Measurements from ENCODE around the gene GPR32. TPM values are rescaled to one million over a fixed set of nuclear protein-coding genes. Genes with fewer than 3 reads are reported as not detected.
"Not testable (repeated sequence)": the region's sequence is repeated elsewhere in the genome, so short reads cannot be mapped to it uniquely, and the experiment has no call there.

The GPR32 gene
- polyA plus RNA-seq, 12 donors: 0.13 TPM; not detected in 11

- DNase-seq: no peak
Measured at GRCh38 chr19:50780753-50781435, 10.6 kb downstream of the GPR32 start.

GRCh38 chr19:50783848-50784152 lies 13.5 kb downstream of the GPR32 start:
- DNase-seq: not testable (repeated sequence)

- no peak for DNase-seq
Measured at GRCh38 chr19:50784710-50785109, 14.4 kb downstream of the GPR32 start.

GRCh38 chr19:50785329-50785728 lies 15.1 kb downstream of the GPR32 start:
- no peak for DNase-seq

- DNase-seq: no peak
Measured at GRCh38 chr19:50790396-50790795, 20.1 kb downstream of the GPR32 start, which contains the start of gene ACP4. TSS of gene ACP4 (plus strand) at chr19:50790415. CDS start at chr19:50790415, 0 bp downstream.

GRCh38 chr19:50790922-50791467 lies 20.7 kb downstream of the GPR32 start:
- no peak for DNase-seq

GRCh38 chr19:50791594-50792271 lies 21.5 kb downstream of the GPR32 start:
- no peak for DNase-seq

- no peak for DNase-seq
Measured at GRCh38 chr19:50792272-50793250, 22.3 kb downstream of the GPR32 start.

GRCh38 chr19:50793558-50794065 lies 23.3 kb downstream of the GPR32 start:
- DNase-seq: no peak

- no peak for DNase-seq
Measured at GRCh38 chr19:50794074-50794875, 24.0 kb downstream of the GPR32 start.

- no peak for DNase-seq
Measured at GRCh38 chr19:50794876-50795663, 24.8 kb downstream of the GPR32 start.

GRCh38 chr19:50795664-50796073 lies 25.4 kb downstream of the GPR32 start:
- DNase-seq: no peak

- no peak for DNase-seq
Measured at GRCh38 chr19:50796128-50796633, 25.9 kb downstream of the GPR32 start.

- DNase-seq: no peak
Measured at GRCh38 chr19:50796634-50797428, 26.6 kb downstream of the GPR32 start.

GRCh38 chr19:50797429-50797780 lies 27.1 kb downstream of the GPR32 start:
- no peak for DNase-seq

GRCh38 chr19:50797781-50798658 lies 27.8 kb downstream of the GPR32 start:
- no peak for DNase-seq

GRCh38 chr19:50798659-50799546 lies 28.6 kb downstream of the GPR32 start:
- DNase-seq: no peak

Data from muscle of arm (tissue), 12 donors.